Thyroid gland (tissue), 4 donors: ENCODE measurements around the gene KCTD17.

ENCODE experiments used
- CTCF ChIP-seq, 6 experiments: fragments of 200-600 bp in 3 of 6; fragments of 450-650 bp in 3 of 6; sonication (generic) in 3 of 6; IDR thresholded peaks; one replicate each; pipeline ENCODE4 v1.5.1; 2016 to 2019; ENCODE audit warnings: antibody characterized with exemption in 6 of 6, mild to moderate bottlenecking in 2 of 6, inconsistent platforms in 1 of 6, moderate library complexity in 1 of 6
- POLR2A ChIP-seq, 2 donors: fragments of 450-650 bp; IDR thresholded peaks; one replicate each; pipeline ENCODE4 v1.6.1; 2017; ENCODE audit warnings: antibody characterized with exemption in 2 of 2, mild to moderate bottlenecking in 2 of 2, moderate library complexity in 1 of 2

GRCh38 chr22:37057796-37058510 lies 6.4 kb downstream of the KCTD17 start:
- no peak for TF ChIP-seq CTCF (IDR thresholded peaks at IDR 0.05)
- TF ChIP-seq POLR2A (IDR thresholded peaks at IDR 0.05), result no peak
